HEK293 (cell line): ENCODE measurements around the gene RXFP1.

Experiments
- CTCF ChIP-seq: fragments of 450-650 bp; formaldehyde crosslinking; IDR thresholded peaks from 2 replicates; pipeline ENCODE4 v1.5.1; 2016; ENCODE audit warnings: missing biosample characterization, missing genetic modification characterization
- KLF9 ChIP-seq: fragments of 450-650 bp; formaldehyde crosslinking; IDR thresholded peaks from 2 replicates; pipeline ENCODE4 v1.5.1; 2016; ENCODE audit warnings: missing biosample characterization, missing genetic modification characterization, low read depth
- SETDB1 ChIP-seq: IDR thresholded peaks from one replicate; pipeline ENCODE4 v1.6.1; 2017; ENCODE audit warnings: mild to moderate bottlenecking, low read length, moderate library complexity, mixed read lengths; ENCODE audit not compliant: insufficient read length
- TSHZ1 ChIP-seq: fragments of 450-650 bp; formaldehyde crosslinking; IDR thresholded peaks from 2 replicates; pipeline ENCODE4 v1.5.1; 2016; ENCODE audit warnings: missing biosample characterization, missing genetic modification characterization, borderline replicate concordance

- no peak for TF ChIP-seq TSHZ1 (tag by site-specific recombination)
- no peak for TF ChIP-seq CTCF (tag by site-specific recombination)
- TF ChIP-seq KLF9 (tag by site-specific recombination) = no peak
- TF ChIP-seq SETDB1 = no peak
Observed at GRCh38 chr4:158586881-158587280, 65.2 kb downstream of the RXFP1 start.
